IMR-90 (cell line): ENCODE measurements around the gene LAMA4. TPM values are rescaled to one million over a fixed set of nuclear protein-coding genes. Genes with fewer than 3 reads are reported as not detected.

Experiments used
- ATAC-seq: fragments of 200-7000 bp; cut with Tn5 transposase; 2 replicates; pipeline ENCODE4 v1.9.1; 2020; ENCODE audit warnings: low read depth, mild to moderate bottlenecking, moderate library complexity
- BruUV-seq: library from RNA; stranded (reverse); fragments of 400-500 nt; replicated peaks from 2 replicates; lab custom pipeline; 2021; lab: Mats Ljungman, UMichigan
- CTCF ChIA-PET: fragments of 300-600 bp; formaldehyde crosslinking; extraction: SDS; loops from one replicate; lab custom pipeline; 2021; ENCODE audit warnings: antibody characterized with exemption; lab: Yijun Ruan, JAX
- POLR2A ChIA-PET: fragments of 300-600 bp; sonication (Branson Sonifier 250); formaldehyde crosslinking; loops from one replicate; lab custom pipeline; 2022; ENCODE audit warnings: antibody characterized with exemption; ENCODE audit not compliant: unreplicated experiment; lab: Charles Lee
- DNase-seq: peaks from one replicate; pipeline ENCODE4 v3.0.0; 2013
- H2AFZ ChIP-seq: replicated peaks from 2 replicates; pipeline ENCODE3; 2013; ENCODE audit warnings: low read length, mild to moderate bottlenecking; ENCODE audit not compliant: poor library complexity
- H2AK5ac ChIP-seq: 2 replicates; pipeline ENCODE4 v1.6.1; 2013; ENCODE audit warnings: low read depth, low read length, inconsistent platforms
- H2AK9ac ChIP-seq: replicated peaks from 2 replicates; pipeline ENCODE3; 2013; ENCODE audit warnings: mild to moderate bottlenecking, low read depth, low read length, moderate library complexity; ENCODE audit not compliant: poor library complexity
- H2BK120ac ChIP-seq: 2 replicates; pipeline ENCODE4 v1.6.1; 2013; ENCODE audit warnings: low read depth, low read length, inconsistent platforms
- H2BK15ac ChIP-seq: 3 replicates; pipeline ENCODE4 v1.6.1; 2013; ENCODE audit warnings: low read depth, low read length, inconsistent platforms
- H2BK20ac ChIP-seq: 2 replicates; pipeline ENCODE4 v1.6.1; 2013; ENCODE audit warnings: low read depth, mild to moderate bottlenecking, inconsistent platforms, low read length, moderate library complexity
- H2BK5ac ChIP-seq: 2 replicates; pipeline ENCODE4 v1.6.1; 2013; ENCODE audit warnings: mild to moderate bottlenecking, low read depth, low read length, inconsistent platforms; ENCODE audit not compliant: poor library complexity, severe bottlenecking
- H3K14ac ChIP-seq: replicated peaks from 2 replicates; pipeline ENCODE4 v1.6.1; 2013; ENCODE audit warnings: low read depth, low read length, inconsistent platforms
- H3K18ac ChIP-seq: 2 replicates; pipeline ENCODE4 v1.6.1; 2013; ENCODE audit warnings: low read depth, low read length, control low read depth
- H3K23ac ChIP-seq: 2 replicates; pipeline ENCODE4 v1.6.1; 2013; ENCODE audit warnings: low read depth, low read length, inconsistent platforms
- H3K27ac ChIP-seq: 2 replicates; pipeline ENCODE4 v1.5.1; 2013; ENCODE audit warnings: mild to moderate bottlenecking, control low read depth, low read length; ENCODE audit not compliant: insufficient read depth
- H3K27me3 ChIP-seq: 2 replicates; pipeline ENCODE4 v1.6.1; 2013; ENCODE audit warnings: low read length; ENCODE audit not compliant: control insufficient read depth, insufficient read depth
- H3K36me3 ChIP-seq: 2 replicates; pipeline ENCODE4 v1.6.1; 2013; ENCODE audit warnings: low read length, mixed read lengths; ENCODE audit not compliant: control insufficient read depth, insufficient read depth
- H3K4ac ChIP-seq: 2 replicates; pipeline ENCODE4 v1.6.1; 2013; ENCODE audit warnings: low read depth, low read length, inconsistent platforms
- H3K4me1 ChIP-seq: 2 replicates; pipeline ENCODE4 v1.6.1; 2013; ENCODE audit warnings: low read length, mixed read lengths; ENCODE audit not compliant: control insufficient read depth, insufficient read depth
- H3K4me2 ChIP-seq: 2 replicates; pipeline ENCODE4 v1.6.1; 2013; ENCODE audit warnings: low read depth, mild to moderate bottlenecking, control low read depth, low read length, moderate library complexity
- H3K4me3 ChIP-seq: 2 replicates; pipeline ENCODE4 v1.5.1; 2013; ENCODE audit warnings: low read depth, mild to moderate bottlenecking, control low read depth, low read length, moderate library complexity; ENCODE audit not compliant: insufficient read depth
- H3K56ac ChIP-seq: 2 replicates; pipeline ENCODE4 v1.6.1; 2013; ENCODE audit warnings: low read length, inconsistent platforms; ENCODE audit not compliant: insufficient read depth; ENCODE audit errors: extremely low read depth
- H3K79me1 ChIP-seq, 2 experiments: 2 replicates each; pipeline ENCODE4 v1.6.1; 2013; ENCODE audit warnings: low read length in 2 of 2, inconsistent platforms in 1 of 2, low read depth in 1 of 2
- H3K9ac ChIP-seq: 2 replicates; pipeline ENCODE4 v1.6.1; 2013; ENCODE audit warnings: low read depth, low read length, control low read depth
- H3K9me1 ChIP-seq: 2 replicates; pipeline ENCODE4 v1.6.1; 2013; ENCODE audit warnings: low read length, inconsistent platforms; ENCODE audit not compliant: insufficient read depth
- H3K9me3 ChIP-seq: 2 replicates; pipeline ENCODE4 v1.6.1; 2013; ENCODE audit warnings: low read length; ENCODE audit not compliant: control insufficient read depth, insufficient read depth
- H4K20me1 ChIP-seq: 2 replicates; pipeline ENCODE4 v1.6.1; 2013; ENCODE audit warnings: low read length, inconsistent platforms; ENCODE audit not compliant: insufficient read depth
- H4K5ac ChIP-seq: 2 replicates; pipeline ENCODE4 v1.6.1; 2013; ENCODE audit warnings: mild to moderate bottlenecking, low read depth, low read length, control low read depth
- H4K8ac ChIP-seq, 2 experiments: 2 replicates each; pipeline ENCODE4 v1.6.1; 2013; ENCODE audit warnings: low read depth in 2 of 2, low read length in 2 of 2, control low read depth in 1 of 2, inconsistent platforms in 1 of 2
- H4K91ac ChIP-seq: 2 replicates; pipeline ENCODE4 v1.6.1; 2013; ENCODE audit warnings: low read depth, low read length, inconsistent platforms; ENCODE audit not compliant: insufficient read depth
- BHLHE40 ChIP-seq: fragments of 150-350 bp; IDR thresholded peaks from 2 replicates; pipeline ENCODE4 v1.6.1; 2016; ENCODE audit warnings: mild to moderate bottlenecking, low read depth, low read length
- CEBPB ChIP-seq: IDR thresholded peaks from 2 replicates; pipeline ENCODE4 v1.6.1; 2012; ENCODE audit warnings: low read depth, low read length, improper control_type of control experiment
- MAFK ChIP-seq: IDR thresholded peaks from 2 replicates; pipeline ENCODE4 v1.6.1; 2012; ENCODE audit warnings: low read depth, low read length, improper control_type of control experiment
- MAZ ChIP-seq: IDR thresholded peaks from 2 replicates; pipeline ENCODE4 v1.6.1; 2012; ENCODE audit warnings: low read depth, mild to moderate bottlenecking, low read length, improper control_type of control experiment, moderate library complexity, borderline replicate concordance
- MXI1 ChIP-seq: IDR thresholded peaks from 2 replicates; pipeline ENCODE4 v1.6.1; 2012; ENCODE audit warnings: low read depth, mild to moderate bottlenecking, low read length, moderate library complexity, borderline replicate concordance
- POLR2A ChIP-seq: IDR thresholded peaks from 2 replicates; pipeline ENCODE4 v1.6.1; 2012; ENCODE audit warnings: mild to moderate bottlenecking, low read depth, low read length
- SMC3 ChIP-seq: fragments of 150-350 bp; IDR thresholded peaks from 2 replicates; pipeline ENCODE4 v1.6.1; 2016; ENCODE audit warnings: low read depth, mild to moderate bottlenecking, antibody characterized with exemption, low read length, moderate library complexity
- WGBS, 2 experiments: methylation state at CpG; one replicate each; pipeline versions ENCODE4 v1.1.5 to v1.1.7; 2013; ENCODE audit warnings: missing lambda C conversion rate in 2 of 2; ENCODE audit not compliant: insufficient read length in 1 of 2; ENCODE audit errors: extremely low coverage in 2 of 2; 5-methylcytosine and 5-hydroxymethylcytosine counted together
- dilution Hi-C: fragments of 300-500 bp; cut with HindIII; formaldehyde crosslinking; loops from one replicate; pipeline ENCODE4 v1.14.3; 2018; ENCODE audit warnings: low sequenced_read_pairs; ENCODE audit not compliant: unreplicated experiment
- in situ Hi-C: fragments of 300-500 bp; cut with MboI; formaldehyde crosslinking; loops from 3 replicates; pipeline ENCODE4 v1.14.3; 2019; ENCODE audit warnings: low sequenced_read_pairs, inconsistent platforms, mixed read lengths
- intact Hi-C: fragments of 100-400 bp; cut with micrococcal nuclease; formaldehyde crosslinking; loops from 2 replicates; pipeline ENCODE4 v1.10.0; 2022
- polyA plus RNA-seq, 3 experiments: library from polyadenylated mRNA; depleted of rRNA; stranded (reverse); fragments of >200 nt; gene quantifications; 2 replicates each; pipeline ENCODE4 v1.2.3, GENCODE V29; 2012; ENCODE audit warnings: low replicate concordance in 1 of 3
- total RNA-seq: library from RNA; depleted of rRNA; stranded (reverse); fragments of >200 nt; gene quantifications from 2 replicates; pipeline ENCODE4 v1.2.3, GENCODE V29; 2012
- TF ChIP-seq, protein P1 (sequence below): conservative IDR thresholded peaks from 2 replicates; pipeline ENCODE4 v1.5.1; 2012; ENCODE audit warnings: mild to moderate bottlenecking, low read depth, low read length, improper control_type of control experiment
- TF ChIP-seq, protein P2 (sequence below): fragments of 150-350 bp; IDR thresholded peaks from 2 replicates; pipeline ENCODE4 v1.6.1; 2016; ENCODE audit warnings: low read depth, mild to moderate bottlenecking, low read length, moderate library complexity, borderline replicate concordance
- TF ChIP-seq, protein P3 (sequence below): fragments of 150-350 bp; IDR thresholded peaks from 2 replicates; pipeline ENCODE4 v1.6.1; 2017; ENCODE audit warnings: mild to moderate bottlenecking, antibody characterized with exemption, low read length, low read depth

The LAMA4 gene
- total and polyA plus RNA-seq, 2 of the 4 experiments (the other 2 are of a cell fraction): 33.9 to 35.8 TPM

DNA sequence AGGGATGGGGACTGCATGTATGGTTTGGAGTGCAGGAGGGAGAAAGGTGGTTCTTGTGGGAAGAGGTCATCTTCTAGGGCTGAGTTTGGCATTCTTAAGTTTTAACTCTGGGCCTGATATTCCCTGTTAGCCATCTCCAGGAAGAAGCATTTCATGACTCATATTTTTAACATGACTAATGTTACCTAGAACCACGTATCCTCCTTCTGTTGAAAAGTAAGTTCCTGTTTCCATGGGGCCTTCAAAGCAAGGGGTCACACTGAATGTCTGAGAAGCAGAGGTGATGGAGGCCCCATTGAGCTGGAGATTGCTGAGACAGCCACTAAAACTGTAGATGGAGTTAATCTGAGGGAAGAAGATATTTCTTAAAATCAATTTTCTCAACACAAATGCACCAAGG lies 136.8 kb downstream of the LAMA4 start:
- CTCF ChIA-PET: no interaction called here
- intact Hi-C loops (no loop called here), in situ Hi-C loops (no loop called here), dilution Hi-C loops (no loop called here)
- Histone ChIP-seq H3K79me1 (no peaks in the 10 kb centered on the region), H4K20me1 (no peaks in the 10 kb centered on the region), H3K4ac (peak overlapping the region; percentile 41; the same call in 1 of the 2 replicates), H2AFZ (peak overlapping the region; percentile 39), H3K9me3 (no peaks in the 10 kb centered on the region), H2BK120ac (no peak overlapping the region), H4K91ac (no peak overlapping the region), H4K8ac (peak overlapping the region in 1 of 2 experiments; percentile 18; a peak in 1 of 4 replicates), H3K18ac (no peak overlapping the region), H3K4me3 (no peak overlapping the region), H3K4me1 (peaks cover 2% of the 10 kb centered on the region), H4K5ac (no peak overlapping the region), H3K9me1 (peaks cover 6% of the 10 kb centered on the region), H3K27me3 (no peaks in the 10 kb centered on the region), H3K4me2 (no peak overlapping the region), H2BK5ac (no peak overlapping the region), H2AK5ac (no peak overlapping the region; the same call in 1 of the 2 replicates), H3K14ac (peak overlapping the region; percentile 83), H2BK20ac (no peak overlapping the region), H2BK15ac (no peak overlapping the region), H3K9ac (no peak overlapping the region), H3K27ac (no peak overlapping the region), H2AK9ac (no peak overlapping the region), H3K23ac (peak overlapping the region; percentile 24; the same call in 1 of the 2 replicates), H3K36me3 (peaks cover 61% of the 10 kb centered on the region), H3K56ac (no peak overlapping the region)
- no CpG with 5 or more reads among the region's 1 CpG for WGBS, 2 experiments
- POLR2A ChIA-PET: no interaction called here
- ATAC-seq (peak; percentile 49), DNase-seq (peak; percentile 62)
- no peak for TF ChIP-seq POLR2A
- TF ChIP-seq SMC3: no peak
- no peak for TF ChIP-seq MXI1
- TF ChIP-seq CEBPB: no peak
- no peak for TF ChIP-seq MAFK
- TF ChIP-seq MAZ: no peak
- TF ChIP-seq, protein P1, sequence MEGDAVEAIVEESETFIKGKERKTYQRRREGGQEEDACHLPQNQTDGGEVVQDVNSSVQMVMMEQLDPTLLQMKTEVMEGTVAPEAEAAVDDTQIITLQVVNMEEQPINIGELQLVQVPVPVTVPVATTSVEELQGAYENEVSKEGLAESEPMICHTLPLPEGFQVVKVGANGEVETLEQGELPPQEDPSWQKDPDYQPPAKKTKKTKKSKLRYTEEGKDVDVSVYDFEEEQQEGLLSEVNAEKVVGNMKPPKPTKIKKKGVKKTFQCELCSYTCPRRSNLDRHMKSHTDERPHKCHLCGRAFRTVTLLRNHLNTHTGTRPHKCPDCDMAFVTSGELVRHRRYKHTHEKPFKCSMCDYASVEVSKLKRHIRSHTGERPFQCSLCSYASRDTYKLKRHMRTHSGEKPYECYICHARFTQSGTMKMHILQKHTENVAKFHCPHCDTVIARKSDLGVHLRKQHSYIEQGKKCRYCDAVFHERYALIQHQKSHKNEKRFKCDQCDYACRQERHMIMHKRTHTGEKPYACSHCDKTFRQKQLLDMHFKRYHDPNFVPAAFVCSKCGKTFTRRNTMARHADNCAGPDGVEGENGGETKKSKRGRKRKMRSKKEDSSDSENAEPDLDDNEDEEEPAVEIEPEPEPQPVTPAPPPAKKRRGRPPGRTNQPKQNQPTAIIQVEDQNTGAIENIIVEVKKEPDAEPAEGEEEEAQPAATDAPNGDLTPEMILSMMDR: no peak
- TF ChIP-seq, protein P2, sequence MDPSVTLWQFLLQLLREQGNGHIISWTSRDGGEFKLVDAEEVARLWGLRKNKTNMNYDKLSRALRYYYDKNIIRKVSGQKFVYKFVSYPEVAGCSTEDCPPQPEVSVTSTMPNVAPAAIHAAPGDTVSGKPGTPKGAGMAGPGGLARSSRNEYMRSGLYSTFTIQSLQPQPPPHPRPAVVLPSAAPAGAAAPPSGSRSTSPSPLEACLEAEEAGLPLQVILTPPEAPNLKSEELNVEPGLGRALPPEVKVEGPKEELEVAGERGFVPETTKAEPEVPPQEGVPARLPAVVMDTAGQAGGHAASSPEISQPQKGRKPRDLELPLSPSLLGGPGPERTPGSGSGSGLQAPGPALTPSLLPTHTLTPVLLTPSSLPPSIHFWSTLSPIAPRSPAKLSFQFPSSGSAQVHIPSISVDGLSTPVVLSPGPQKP: no peak
- no peak for TF ChIP-seq BHLHE40
- TF ChIP-seq, protein P3, sequence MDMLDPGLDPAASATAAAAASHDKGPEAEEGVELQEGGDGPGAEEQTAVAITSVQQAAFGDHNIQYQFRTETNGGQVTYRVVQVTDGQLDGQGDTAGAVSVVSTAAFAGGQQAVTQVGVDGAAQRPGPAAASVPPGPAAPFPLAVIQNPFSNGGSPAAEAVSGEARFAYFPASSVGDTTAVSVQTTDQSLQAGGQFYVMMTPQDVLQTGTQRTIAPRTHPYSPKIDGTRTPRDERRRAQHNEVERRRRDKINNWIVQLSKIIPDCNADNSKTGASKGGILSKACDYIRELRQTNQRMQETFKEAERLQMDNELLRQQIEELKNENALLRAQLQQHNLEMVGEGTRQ: no peak
- BruUV-seq: no TSS peak
